LNCaP clone FGC (cell line): ENCODE data around the gene PTPRD.

ENCODE experiments used
- DNase-seq: peaks from one replicate; pipeline ENCODE4 v3.0.0-alpha.2; 2011; ENCODE audit warnings: low read depth
- H3K4me3 ChIP-seq: 2 replicates; pipeline ENCODE4 v1.5.1; 2011; ENCODE audit warnings: mild to moderate bottlenecking, low read depth, low read length, control low read depth
- TF ChIP-seq, protein P1 (sequence below): IDR thresholded peaks from 2 replicates; pipeline ENCODE4 v1.5.1; 2012; ENCODE audit warnings: mild to moderate bottlenecking; ENCODE audit not compliant: control insufficient read depth, insufficient read depth; ENCODE audit errors: extremely low read depth

PTPRD gene

DNA sequence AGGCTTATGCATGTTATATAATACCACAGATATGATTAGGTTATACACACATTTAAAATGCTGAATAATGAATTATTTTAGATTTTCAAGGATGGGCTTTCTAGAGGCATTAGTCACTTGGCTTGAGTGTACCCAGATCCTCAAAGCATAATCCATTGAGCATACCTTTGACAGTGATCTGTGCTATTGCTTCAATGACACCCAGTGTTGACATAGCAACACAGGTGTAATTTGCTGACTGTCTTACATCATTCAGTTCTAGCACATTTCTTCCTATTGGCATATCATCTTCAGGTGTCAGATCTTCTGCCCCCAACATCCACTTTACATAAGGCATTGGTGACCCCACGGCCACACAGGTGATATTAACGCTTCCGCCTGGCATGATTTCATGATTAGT, 2091.7 kb downstream of the PTPRD start:
- TF ChIP-seq, protein P1, sequence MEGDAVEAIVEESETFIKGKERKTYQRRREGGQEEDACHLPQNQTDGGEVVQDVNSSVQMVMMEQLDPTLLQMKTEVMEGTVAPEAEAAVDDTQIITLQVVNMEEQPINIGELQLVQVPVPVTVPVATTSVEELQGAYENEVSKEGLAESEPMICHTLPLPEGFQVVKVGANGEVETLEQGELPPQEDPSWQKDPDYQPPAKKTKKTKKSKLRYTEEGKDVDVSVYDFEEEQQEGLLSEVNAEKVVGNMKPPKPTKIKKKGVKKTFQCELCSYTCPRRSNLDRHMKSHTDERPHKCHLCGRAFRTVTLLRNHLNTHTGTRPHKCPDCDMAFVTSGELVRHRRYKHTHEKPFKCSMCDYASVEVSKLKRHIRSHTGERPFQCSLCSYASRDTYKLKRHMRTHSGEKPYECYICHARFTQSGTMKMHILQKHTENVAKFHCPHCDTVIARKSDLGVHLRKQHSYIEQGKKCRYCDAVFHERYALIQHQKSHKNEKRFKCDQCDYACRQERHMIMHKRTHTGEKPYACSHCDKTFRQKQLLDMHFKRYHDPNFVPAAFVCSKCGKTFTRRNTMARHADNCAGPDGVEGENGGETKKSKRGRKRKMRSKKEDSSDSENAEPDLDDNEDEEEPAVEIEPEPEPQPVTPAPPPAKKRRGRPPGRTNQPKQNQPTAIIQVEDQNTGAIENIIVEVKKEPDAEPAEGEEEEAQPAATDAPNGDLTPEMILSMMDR, result no peak
- DNase-seq, result no peak

DNA sequence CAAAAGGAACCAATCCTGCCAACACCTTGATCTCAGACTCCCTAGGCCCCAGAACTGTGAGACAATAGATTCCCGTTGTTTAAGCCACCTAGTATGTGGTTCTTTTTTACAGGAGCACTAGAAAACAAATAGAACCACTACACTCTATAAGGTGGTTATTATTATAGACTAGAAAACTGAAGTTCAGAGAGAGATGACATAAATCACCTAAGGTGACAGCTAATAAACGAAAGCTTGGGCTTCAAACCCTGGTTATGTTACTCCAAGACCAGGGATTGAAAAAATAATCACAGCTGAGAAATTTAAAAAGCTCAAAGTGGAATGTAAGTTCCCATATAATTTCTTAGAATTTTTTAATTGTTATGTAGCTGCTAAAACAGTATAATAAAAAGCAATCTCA, 2097.1 kb downstream of the PTPRD start:
- TF ChIP-seq, protein P1, result no peak
- DNase-seq, result no peak
- no peak overlapping the region for H3K4me3 ChIP-seq

More for the DNA sequence above, 2091.7 kb downstream of the PTPRD start:
- H3K4me3 ChIP-seq, result no peak overlapping the region

DNA sequence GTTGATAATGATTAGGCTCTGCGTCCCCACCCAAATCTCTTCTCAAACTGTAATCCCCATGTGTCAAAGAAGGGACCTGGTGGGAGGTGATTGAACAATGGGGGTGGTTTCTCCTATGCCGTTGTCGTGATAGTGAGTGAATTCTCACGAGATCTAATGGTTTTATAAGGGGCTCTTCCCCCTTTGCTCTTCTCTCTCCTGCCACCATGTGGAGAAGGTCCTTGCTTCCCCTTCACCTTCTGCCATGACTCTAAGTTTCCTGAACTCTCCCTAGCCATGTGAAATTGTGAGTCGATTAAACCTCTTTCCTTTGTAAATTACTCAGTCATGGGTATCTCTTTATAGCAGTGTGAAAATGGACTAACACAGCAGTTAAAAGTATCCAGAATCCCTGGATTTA, 2098.0 kb downstream of the PTPRD start:
- no peak overlapping the region for H3K4me3 ChIP-seq
- TF ChIP-seq, protein P1, result no peak
- no peak for DNase-seq

DNA sequence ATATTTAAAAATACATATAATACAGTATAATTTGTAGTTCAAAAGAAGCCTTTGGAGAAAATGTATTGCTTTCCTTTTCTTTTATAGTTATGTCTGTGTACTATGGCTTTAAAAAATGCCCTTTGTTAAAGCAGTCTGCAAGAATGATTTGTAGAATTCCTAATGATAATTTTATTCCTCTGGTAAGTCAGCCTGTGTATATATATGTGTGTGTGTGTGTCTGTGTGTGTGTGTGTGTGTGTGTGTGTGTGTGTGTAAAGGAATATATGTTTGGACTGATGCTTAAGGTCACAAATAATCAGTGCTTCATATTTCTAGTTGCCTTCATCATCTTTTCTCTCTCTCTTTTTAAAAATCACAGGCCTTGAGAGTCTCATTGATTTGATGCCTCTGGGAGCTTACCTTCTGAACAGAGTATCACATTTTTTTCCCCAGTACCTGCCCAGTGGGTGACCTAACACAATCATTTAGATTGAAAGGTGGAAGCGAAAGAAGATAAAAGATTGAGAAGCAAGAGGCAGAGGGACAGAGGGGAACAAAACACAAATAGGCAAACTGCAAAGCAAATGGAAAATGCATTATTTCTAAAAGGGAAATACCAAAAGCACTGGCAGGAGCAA, 2104.0 kb downstream of the PTPRD start:
- no peak for DNase-seq
- TF ChIP-seq, protein P1, result no peak
- H3K4me3 ChIP-seq, result no peak overlapping the region

DNA sequence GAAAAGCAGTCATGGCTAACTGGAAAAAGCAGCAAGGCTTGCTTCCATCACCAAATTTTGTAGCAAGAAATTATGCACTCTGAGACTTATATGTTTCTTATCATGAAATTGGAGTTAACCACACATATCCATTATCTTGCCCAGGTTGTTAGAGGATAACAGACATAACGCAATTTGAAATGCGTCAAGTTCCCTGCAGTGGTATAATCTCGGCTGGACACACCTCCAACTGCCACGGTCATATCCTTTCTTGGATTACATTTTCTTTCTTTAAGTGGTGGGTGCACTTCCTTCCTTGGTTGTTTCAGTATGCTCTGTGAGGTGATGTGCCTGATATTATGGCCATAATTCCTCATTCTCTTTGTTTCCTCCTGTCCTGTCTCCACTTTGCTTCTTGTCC, 2118.2 kb downstream of the PTPRD start:
- TF ChIP-seq, protein P1, result no peak
- H3K4me3 ChIP-seq, result no peak overlapping the region
- no peak for DNase-seq

DNA sequence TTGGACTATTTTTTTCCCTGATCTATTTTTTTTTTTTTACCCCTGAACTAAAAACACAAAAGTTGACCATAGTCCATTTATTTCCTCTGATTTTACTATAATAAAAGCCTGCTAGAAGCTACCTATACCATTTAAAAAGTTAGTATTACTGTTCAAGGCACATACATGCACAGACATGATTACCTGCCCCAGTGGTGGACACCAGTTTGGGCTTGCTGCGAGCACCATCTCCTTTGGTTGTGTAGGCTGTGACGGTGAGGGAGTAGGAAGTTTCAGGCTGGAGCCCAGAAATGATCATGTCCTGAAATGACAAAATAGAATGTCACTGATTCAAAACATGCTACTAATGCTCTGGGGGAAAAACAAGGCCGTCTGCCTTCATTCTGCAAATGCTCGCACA, 2120.1 kb downstream of the PTPRD start:
- H3K4me3 ChIP-seq, result no peak overlapping the region
- TF ChIP-seq, protein P1, result no peak
- DNase-seq, result no peak

DNA sequence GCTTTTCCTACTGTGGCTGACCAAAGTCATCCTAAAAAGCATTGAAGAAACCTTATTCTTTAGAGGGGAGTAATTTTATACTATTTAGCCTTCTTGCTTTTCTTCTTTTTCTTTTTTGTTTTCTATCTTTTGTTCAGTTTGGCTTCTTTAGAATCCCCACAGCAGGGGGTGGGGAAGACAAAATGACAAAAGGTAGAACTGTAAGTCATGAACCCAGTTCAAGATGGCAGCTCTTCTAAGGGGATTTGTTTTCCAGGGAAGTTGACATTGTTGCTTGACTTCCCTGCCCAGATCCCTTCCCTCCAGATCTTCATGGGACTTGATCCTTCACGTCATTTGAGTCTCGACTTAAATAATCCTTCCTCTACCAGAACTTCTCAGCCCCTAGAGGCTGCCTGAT, 2120.8 kb downstream of the PTPRD start:
- no peak overlapping the region for H3K4me3 ChIP-seq
- no peak for DNase-seq
- TF ChIP-seq, protein P1, result no peak
